Lower leg skin (tissue), 4 donors: ENCODE measurements around the gene PRXL2B. TPM values are rescaled to one million over a fixed set of nuclear protein-coding genes. Genes with fewer than 3 reads are reported as not detected.

ENCODE experiments used
- DNase-seq, 2 donors: peaks; one replicate each; pipeline ENCODE4 v3.0.0-alpha.2; 2019; ENCODE audit warnings: low spot score in 2 of 2
- H3K4me3 ChIP-seq: fragments of 200-600 bp; sonication (generic); 2 replicates; pipeline ENCODE4 v1.5.1; 2017; ENCODE audit warnings: mild to moderate bottlenecking, low read depth; ENCODE audit not compliant: poor library complexity, severe bottlenecking
- POLR2A ChIP-seq, 2 donors: fragments of 450-650 bp; IDR thresholded peaks; one replicate each; pipeline ENCODE4 v1.6.1; 2016 to 2017; ENCODE audit warnings: antibody characterized with exemption in 2 of 2, mild to moderate bottlenecking in 1 of 2, moderate library complexity in 1 of 2
- WGBS, 2 donors: methylation state at CpG; one replicate each; pipeline ENCODE4 v1.1.5; 2018; 5-methylcytosine and 5-hydroxymethylcytosine counted together
- intact Hi-C: fragments of 100-400 bp; cut with DNase I; formaldehyde crosslinking; loops from one replicate; pipeline ENCODE4 v1.15.0; 2023; ENCODE audit warnings: low total_unique reads
- total RNA-seq, 4 donors: library from RNA; depleted of rRNA; stranded (reverse); fragments of >200 nt; gene quantifications; one replicate each; pipeline ENCODE4 v1.1.0, GENCODE V29; 2016
- TF ChIP-seq, protein P1 (sequence below), 3 donors: fragments of 450-650 bp; IDR thresholded peaks; one replicate each; pipeline ENCODE4 v1.5.1; 2016; ENCODE audit warnings: antibody characterized with exemption in 3 of 3, mild to moderate bottlenecking in 3 of 3, moderate library complexity in 2 of 3

Gene PRXL2B
- total RNA-seq, 4 donors from 2014 or later, result 5.6 to 16.4 (median 12.0) TPM

DNA sequence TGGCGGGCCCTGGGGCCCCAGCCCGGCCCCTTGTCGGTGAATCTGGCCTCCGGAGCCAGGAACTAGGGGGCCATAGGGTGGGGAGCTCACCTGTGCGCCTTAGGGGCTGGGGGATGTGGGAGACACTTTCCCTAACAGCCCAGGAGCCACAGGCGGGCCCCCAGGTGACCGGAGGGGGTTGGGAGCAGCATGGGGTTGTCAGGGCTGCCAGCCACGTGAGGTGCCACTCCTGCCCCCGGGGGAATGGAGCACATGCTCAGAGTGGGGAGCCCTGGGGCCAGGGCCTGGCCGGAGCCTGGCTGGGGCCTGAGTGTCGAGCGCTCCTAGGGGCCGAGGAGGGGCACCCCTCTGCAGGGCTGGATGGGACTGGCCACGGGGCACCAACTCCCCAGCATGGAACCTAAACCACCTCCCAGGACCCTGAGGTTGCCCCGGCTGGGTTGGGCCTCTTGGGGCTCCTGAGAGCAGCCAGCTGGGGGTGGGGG lies 19.9 kb downstream of the PRXL2B start:
- 66 to 74% methylated on average over 14 to 15 of the region's 15 CpGs for WGBS, 2 donors
- intact Hi-C loops, result no loop called here
- no peak overlapping the region for H3K4me3 ChIP-seq
- no peak for TF ChIP-seq POLR2A (IDR thresholded peaks at IDR 0.05)
- DNase-seq, result peak in 1 of 2 donors; percentile 45

GRCh38 chr1:2606881-2607621 lies 20.5 kb downstream of the PRXL2B start:
- TF ChIP-seq POLR2A (IDR thresholded peaks at IDR 0.05), result no peak
- TF ChIP-seq, protein P1, sequence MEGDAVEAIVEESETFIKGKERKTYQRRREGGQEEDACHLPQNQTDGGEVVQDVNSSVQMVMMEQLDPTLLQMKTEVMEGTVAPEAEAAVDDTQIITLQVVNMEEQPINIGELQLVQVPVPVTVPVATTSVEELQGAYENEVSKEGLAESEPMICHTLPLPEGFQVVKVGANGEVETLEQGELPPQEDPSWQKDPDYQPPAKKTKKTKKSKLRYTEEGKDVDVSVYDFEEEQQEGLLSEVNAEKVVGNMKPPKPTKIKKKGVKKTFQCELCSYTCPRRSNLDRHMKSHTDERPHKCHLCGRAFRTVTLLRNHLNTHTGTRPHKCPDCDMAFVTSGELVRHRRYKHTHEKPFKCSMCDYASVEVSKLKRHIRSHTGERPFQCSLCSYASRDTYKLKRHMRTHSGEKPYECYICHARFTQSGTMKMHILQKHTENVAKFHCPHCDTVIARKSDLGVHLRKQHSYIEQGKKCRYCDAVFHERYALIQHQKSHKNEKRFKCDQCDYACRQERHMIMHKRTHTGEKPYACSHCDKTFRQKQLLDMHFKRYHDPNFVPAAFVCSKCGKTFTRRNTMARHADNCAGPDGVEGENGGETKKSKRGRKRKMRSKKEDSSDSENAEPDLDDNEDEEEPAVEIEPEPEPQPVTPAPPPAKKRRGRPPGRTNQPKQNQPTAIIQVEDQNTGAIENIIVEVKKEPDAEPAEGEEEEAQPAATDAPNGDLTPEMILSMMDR (IDR thresholded peaks at IDR 0.05), result no peak
- DNase-seq, result peak in 1 of 2 donors; percentile 80
- 67 to 69% methylated on average over 35 to 36 of the region's 36 CpGs for WGBS, 2 donors
- H3K4me3 ChIP-seq, result no peak overlapping the region
- intact Hi-C loops, result no loop called here

DNA sequence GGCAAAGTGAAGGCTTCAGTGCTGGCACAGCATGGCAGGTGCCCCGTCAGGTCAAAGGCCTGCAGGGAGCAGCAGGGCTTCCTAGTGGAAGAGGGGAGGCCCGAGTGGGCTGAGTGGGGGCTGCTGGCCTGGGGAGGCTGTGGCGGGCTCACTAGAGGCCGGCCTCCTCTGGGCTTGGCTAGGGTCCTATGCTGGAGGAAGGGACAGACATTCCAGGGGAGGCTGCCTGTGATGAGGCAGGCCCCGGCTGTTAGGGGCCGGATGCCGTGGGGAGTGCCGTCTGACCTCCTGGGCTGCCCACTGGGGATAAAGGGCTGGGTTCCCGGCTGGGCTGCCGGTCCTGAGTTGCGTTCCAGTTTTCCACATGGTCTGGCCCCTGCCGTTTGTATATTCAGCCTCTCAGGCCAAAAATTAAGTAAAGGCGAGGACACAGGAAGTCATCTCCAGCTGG lies 21.1 kb downstream of the PRXL2B start:
- WGBS, 2 donors, result 58 to 68% methylated on average over 12 to 13 of the region's 13 CpGs
- DNase-seq, result no peak
- intact Hi-C loops, result no loop called here
- TF ChIP-seq, protein P1 (IDR thresholded peaks at IDR 0.05), result no peak
- no peak overlapping the region for H3K4me3 ChIP-seq

GRCh38 chr1:2609319-2610035 lies 22.9 kb downstream of the PRXL2B start:
- 84 to 85% methylated on average over 32 to 34 of the region's 34 CpGs for WGBS, 2 donors

GRCh38 chr1:2610036-2610959 lies 23.7 kb downstream of the PRXL2B start:
- 59 to 60% methylated on average over 20 to 21 of the region's 21 CpGs for WGBS, 2 donors
- intact Hi-C loops, result no loop called here
- H3K4me3 ChIP-seq, result no peak overlapping the region

More at GRCh38 chr1:2609319-2610035, 22.9 kb downstream of the PRXL2B start:
- TF ChIP-seq POLR2A (IDR thresholded peaks at IDR 0.05), result no peak
- TF ChIP-seq, protein P1 (IDR thresholded peaks at IDR 0.05), result no peak
- peak in 1 of 2 donors; percentile 79 for DNase-seq
- intact Hi-C loops, result no loop called here
- H3K4me3 ChIP-seq, result no peak overlapping the region

More at GRCh38 chr1:2610036-2610959, 23.7 kb downstream of the PRXL2B start:
- TF ChIP-seq, protein P1 (IDR thresholded peaks at IDR 0.05), result no peak
- TF ChIP-seq POLR2A (IDR thresholded peaks at IDR 0.05), result no peak
- DNase-seq, result peak in 1 of 2 donors; percentile 83
